ENCODE measurements around the gene CTSZ.

CTSZ gene

GRCh38 chr20:59030911-59031563 lies 24.0 kb upstream of the CTSZ start:
- no peak for DNase-seq

GRCh38 chr20:59028812-59029211 lies 21.8 kb upstream of the CTSZ start:
- DNase-seq: no peak

GRCh38 chr20:59027741-59028320 lies 20.8 kb upstream of the CTSZ start:
- DNase-seq: no peak

GRCh38 chr20:59026904-59027740 lies 20.1 kb upstream of the CTSZ start:
- no peak for DNase-seq

DNA sequence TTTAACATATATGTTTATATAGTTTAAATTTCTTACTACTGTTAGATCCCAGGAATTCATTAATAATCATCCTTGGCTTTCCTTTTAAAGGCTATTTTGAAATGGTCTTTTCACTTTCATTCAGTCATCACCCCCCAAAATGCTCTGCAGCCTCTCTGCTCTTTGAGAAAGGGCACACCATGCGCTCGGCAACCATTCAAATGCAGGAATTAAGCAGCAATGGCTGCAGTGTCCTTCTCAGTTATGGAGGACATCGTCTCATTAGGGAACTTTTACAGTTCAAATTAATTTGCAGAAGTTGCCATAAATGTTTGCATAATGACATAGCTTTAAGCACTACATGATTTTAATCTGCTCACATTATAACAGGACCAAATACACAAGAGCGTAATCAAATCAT lies 18.5 kb upstream of the CTSZ start:
- DNase-seq: no peak

GRCh38 chr20:59025086-59025485 lies 18.0 kb upstream of the CTSZ start:
- DNase-seq: no peak

DNA sequence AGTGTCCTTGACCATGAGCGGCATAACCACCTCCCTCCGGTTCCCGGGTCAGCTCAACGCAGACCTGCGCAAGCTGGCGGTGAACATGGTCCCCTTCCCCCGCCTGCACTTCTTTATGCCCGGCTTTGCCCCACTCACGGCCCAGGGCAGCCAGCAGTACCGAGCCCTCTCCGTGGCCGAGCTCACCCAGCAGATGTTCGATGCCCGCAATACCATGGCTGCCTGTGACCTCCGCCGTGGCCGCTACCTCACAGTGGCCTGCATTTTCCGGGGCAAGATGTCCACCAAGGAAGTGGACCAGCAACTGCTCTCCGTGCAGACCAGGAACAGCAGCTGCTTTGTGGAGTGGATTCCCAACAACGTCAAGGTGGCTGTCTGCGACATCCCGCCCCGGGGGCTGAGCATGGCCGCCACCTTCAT lies 17.1 kb upstream of the CTSZ start:
- no peak for DNase-seq

GRCh38 chr20:59023616-59024015 lies 16.6 kb upstream of the CTSZ start:
- DNase-seq: no peak

- DNase-seq: no peak
These were observed 15.7 kb upstream of the CTSZ start for GRCh38 chr20:59022754-59023153.

DNA sequence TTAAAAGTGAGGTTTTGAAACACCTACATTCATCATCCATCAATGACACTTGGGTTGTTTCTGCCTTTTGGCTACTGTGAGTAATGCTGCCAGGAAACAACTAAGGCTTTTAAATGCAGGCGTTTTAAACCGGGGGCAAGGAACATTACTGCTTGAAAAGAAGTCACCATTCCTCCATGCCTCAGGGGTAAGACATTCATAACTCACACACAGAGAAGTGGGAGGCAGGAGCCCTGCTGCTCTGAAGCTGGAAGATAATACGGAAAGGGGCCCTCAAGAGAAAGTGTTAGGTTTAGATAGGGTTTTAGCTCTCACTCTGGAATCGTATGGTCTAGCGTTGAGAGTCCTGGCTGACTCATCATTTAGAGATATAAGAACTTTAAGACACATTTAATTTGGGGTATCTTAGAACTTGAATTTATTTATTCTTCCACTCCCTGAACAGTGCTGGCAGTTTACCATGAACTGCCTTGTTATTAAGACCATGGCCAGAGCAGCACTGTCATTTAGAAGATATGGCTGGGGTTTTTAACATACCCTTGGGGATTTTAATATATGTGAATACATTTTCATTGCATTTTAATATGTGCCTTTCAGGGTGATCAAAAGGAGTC lies 14.0 kb upstream of the CTSZ start:
- no peak for DNase-seq

DNA sequence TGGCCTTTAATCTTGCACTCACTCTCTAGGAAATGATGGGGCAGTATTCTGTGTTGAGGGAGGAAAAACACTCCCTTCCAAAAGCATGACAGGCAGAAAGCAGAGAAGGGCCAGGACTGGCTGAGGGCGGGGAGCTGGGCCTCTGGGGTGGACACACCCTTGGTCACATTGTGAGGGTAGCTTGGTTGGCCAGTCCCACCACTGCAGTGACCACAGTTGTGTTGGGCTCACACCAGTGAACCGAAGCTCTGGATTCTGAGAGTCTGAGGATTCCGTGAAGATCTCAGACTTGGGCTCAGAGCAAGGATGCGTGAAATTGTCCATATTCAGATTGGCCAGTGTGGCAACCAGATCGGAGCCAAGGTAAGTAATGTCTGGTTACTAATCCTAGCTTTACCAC lies 12.2 kb upstream of the CTSZ start, which contains the start of gene TUBB1:
TUBB1 (plus strand) TSS at position 213 of the 400 bp plus-strand sequence; CDS start at position 307, 94 bp downstream.
- DNase-seq: no peak

DNA sequence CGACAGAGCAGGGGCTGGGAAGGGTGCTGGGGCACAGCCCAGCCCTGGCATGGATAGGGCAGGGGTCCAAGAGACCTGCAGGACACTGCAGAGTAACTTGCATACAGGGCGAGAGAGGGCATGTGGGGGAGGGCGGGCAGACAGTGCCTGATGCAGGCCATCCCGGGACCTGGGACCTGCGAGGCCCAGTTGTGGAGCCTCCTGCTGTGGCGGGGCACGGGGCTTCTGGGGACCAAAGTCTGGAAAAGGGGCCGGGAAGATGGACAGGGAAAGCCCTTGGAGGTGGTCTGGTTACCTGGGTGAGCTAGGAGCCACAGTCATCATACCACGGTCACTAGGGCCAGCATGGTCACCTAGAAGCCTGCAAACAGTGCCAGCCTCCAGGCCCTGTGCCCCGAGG lies 11.8 kb upstream of the CTSZ start:
- DNase-seq: no peak

DNA sequence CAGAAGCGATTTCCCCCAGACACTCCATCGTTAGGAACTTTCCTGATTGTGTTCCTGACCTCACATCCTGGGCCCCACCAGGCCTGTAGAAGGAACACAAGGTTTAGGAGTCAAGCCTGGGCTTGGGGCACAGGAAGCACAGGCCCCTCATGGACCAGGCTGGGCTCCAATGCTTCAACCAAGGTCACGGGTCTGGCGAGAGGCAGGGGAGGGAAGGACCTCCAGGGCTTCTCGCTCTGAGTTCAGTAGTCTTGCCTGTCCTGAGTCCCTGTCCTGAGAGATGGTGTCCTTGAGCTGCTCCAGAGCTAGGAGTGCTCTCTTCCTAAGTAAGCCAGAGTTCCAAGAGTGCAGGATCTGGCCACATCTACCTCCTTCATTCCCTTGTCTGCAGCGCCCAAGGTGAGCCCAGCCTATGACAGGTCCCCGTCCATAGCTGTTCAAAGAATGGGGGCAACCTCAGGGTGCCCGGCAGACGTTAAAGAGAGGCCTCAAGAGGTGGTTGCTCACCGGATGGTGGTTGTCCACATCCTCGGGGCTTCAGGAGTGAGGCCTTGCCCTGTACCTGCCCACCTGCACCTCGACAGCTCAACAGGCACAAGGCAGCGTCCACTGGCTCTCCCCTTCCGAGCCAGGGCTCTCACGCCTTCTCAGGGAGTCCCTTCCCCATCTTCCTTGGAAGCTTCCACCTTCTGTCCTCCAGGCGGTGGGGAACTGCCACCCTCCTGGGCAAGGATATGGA lies 10.6 kb upstream of the CTSZ start:
- no peak for DNase-seq

- no peak for DNase-seq
These were observed 9.9 kb upstream of the CTSZ start for GRCh38 chr20:59016795-59017492.

GRCh38 chr20:59015812-59016711 lies 9.0 kb upstream of the CTSZ start:
- no peak for DNase-seq

GRCh38 chr20:59015411-59015810 lies 8.4 kb upstream of the CTSZ start:
- no peak for DNase-seq

GRCh38 chr20:59014680-59015389 lies 7.8 kb upstream of the CTSZ start:
- no peak for DNase-seq

DNA sequence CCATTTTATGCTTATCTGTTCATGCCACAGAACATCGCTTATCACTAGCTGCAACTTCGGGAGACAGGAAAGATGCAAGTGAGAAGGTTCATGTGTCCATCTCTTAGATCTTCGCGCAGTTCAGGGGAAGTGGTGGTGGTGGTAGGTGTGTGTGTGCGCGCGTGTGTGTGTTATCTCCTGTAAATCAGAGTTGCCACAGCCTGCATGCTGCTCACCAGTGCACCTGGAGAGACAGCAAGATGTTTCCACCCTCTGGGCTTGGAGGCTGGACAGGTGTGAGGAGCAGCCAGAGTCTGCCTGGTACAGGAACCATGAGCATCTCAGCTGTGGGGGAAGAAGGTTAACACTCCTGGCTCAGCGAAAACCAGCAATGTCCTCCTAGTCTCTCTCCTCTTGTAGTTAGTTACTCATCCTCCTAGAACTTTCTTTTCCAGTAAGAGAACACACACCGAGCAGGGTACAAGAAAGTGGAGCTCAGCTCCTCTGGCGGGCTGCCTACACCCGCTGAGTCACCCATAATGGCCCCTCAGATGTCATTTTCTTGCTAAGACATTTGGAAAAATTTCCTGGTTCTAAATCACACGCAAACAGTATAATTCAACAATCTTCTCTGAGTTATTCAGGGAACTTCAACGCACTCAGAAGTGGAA lies 7.0 kb upstream of the CTSZ start:
- DNase-seq: no peak

DNA sequence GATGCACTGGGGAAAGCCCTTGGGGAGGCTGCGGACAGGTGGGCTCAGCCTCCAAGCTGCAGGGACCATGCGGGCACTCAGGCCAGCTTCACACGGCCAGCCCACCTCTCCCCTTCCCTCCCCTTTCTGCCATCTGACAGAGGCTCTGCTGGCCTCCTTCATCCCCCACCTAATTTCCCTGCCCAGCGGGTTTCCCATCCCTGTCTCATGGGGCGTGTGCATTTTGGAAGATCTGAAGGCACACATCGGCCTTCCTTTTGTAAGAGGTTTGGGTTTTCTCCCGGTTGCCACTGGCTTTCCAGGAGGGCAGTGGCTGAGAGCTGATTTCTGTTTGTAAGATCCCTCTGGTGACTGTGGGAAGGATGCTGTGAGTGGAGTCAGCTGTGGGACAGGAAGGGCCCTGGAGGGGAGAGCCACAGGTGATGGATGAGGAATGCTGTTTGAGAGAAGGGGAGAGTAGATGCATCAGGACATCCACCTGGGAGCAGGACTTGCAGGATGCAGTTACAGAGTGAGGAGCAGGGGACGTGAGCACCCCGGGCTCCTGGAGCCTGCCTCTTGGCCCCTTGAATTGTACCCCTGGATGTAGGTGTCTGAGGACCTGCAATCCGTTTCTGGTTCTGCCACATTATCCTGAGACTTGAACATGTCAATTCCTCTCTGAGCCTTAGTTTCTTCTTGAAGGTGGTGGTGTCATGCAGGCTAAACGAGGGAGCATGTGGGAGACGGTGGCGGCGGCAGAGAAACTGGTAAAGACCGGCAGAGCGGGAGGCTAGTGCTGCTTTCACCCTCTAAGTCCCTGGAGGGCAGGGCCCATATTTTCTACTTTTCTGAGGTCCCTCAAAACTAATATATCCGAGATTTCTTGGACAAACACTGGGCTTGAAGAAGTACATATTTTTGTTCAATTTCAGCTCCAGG lies 6.2 kb upstream of the CTSZ start:
- no peak for DNase-seq
